Measurements from ENCODE around the gene TPRG1L. TPM values are rescaled to one million over a fixed set of nuclear protein-coding genes. Genes with fewer than 3 reads are reported as not detected.
A peak's percentile ranks its signal among the peaks of the same experiment; 100 is the strongest.

Gene TPRG1L
- total and polyA plus RNA-seq, 5 donors, result 35.8 to 51.4 (median 46.6) TPM

- no peak for ATAC-seq
- DNase-seq, result peak; percentile 9 to 52 (median 47)
Observed at GRCh38 chr1:3678361-3679097, 53.7 kb downstream of the TPRG1L start.

GRCh38 chr1:3679098-3679555, 54.3 kb downstream of the TPRG1L start:
- no peaks in the 10 kb centered on the region for H3K4me1 ChIP-seq (ENCODE audit: control insufficient read depth, insufficient read depth, low read length)
- DNase-seq, result peak; percentile 11 to 54 (median 35)
- intact Hi-C loops (cut with DNase I), result no loop called here
- H3K27me3 ChIP-seq (ENCODE audit: control insufficient read depth, insufficient read depth), result no peaks in the 10 kb centered on the region
- no peaks in the 10 kb centered on the region for H3K9me3 ChIP-seq (ENCODE audit: control insufficient read depth, low read length)
- WGBS, result 58% methylated on average over 18 of the region's 18 CpGs
- no peak for ATAC-seq
- no peak overlapping the region for H3K4me3 ChIP-seq (ENCODE audit: low read length)
- no peak overlapping the region for H3K27ac ChIP-seq (ENCODE audit: low read length)

More at GRCh38 chr1:3678361-3679097, 53.7 kb downstream of the TPRG1L start:
- H3K27ac ChIP-seq (ENCODE audit: low read length), result no peak overlapping the region
- H3K9me3 ChIP-seq (ENCODE audit: control insufficient read depth, low read length), result no peaks in the 10 kb centered on the region
- intact Hi-C loops (cut with DNase I), result no loop called here
- H3K27me3 ChIP-seq (ENCODE audit: control insufficient read depth, insufficient read depth), result no peaks in the 10 kb centered on the region
- H3K4me1 ChIP-seq (ENCODE audit: control insufficient read depth, insufficient read depth, low read length), result no peaks in the 10 kb centered on the region
- WGBS, result 65% methylated on average over 21 of the region's 21 CpGs
- H3K4me3 ChIP-seq (ENCODE audit: low read length), result no peak overlapping the region

Other genes starting within 250 kb of the TPRG1L start
- 1 to 10 TPM in 3 of 4 donors, under 1 TPM in 1; 0.28 to 2.5 (median 1.8) TPM for gene ARHGEF16, start 170.3 kb upstream of the TPRG1L start, total RNA-seq
- gene ARHGEF16, start 170.3 kb upstream of the TPRG1L start, polyA plus RNA-seq, result 1.4 TPM
- gene MEGF6, start 13.5 kb upstream of the TPRG1L start, total RNA-seq, result 10 to 100 TPM in 3 of 4 donors, 1 to 10 TPM in 1; 7.0 to 18.7 (median 13.9) TPM
- gene MEGF6, start 13.5 kb upstream of the TPRG1L start, polyA plus RNA-seq, result 7.2 TPM
- gene WRAP73, start 25.1 kb downstream of the TPRG1L start, total RNA-seq, result 10 to 100 TPM in 3 of 4 donors, 1 to 10 TPM in 1; 8.7 to 13.9 (median 12.2) TPM
- 12.9 TPM for gene WRAP73, start 25.1 kb downstream of the TPRG1L start, polyA plus RNA-seq
- gene TP73, start 27.5 kb downstream of the TPRG1L start, total RNA-seq, result under 1 TPM in 1 of 4 donors, not detected in 3; 0.18 TPM
- 0.07 TPM for gene TP73, start 27.5 kb downstream of the TPRG1L start, polyA plus RNA-seq
- under 1 TPM in 2 of 4 donors, not detected in 2; 0.09 to 0.14 TPM for gene CCDC27, start 127.4 kb downstream of the TPRG1L start, total RNA-seq
- not detected for gene CCDC27, start 127.4 kb downstream of the TPRG1L start, polyA plus RNA-seq
- 100 to 1,000 TPM in 2 of 4 donors, 10 to 100 TPM in 2; 44.2 to 120 (median 95.0) TPM for gene SMIM1, start 147.7 kb downstream of the TPRG1L start, total RNA-seq
- gene SMIM1, start 147.7 kb downstream of the TPRG1L start, polyA plus RNA-seq, result 243 TPM
- 10 to 100 TPM; 46.8 to 60.3 (median 54.2) TPM for gene LRRC47, start 171.5 kb downstream of the TPRG1L start, total RNA-seq
- gene LRRC47, start 171.5 kb downstream of the TPRG1L start, polyA plus RNA-seq, result 23.3 TPM
- gene CEP104, start 232.2 kb downstream of the TPRG1L start, total RNA-seq, result 10 to 100 TPM; 33.2 to 41.2 (median 35.0) TPM
- gene CEP104, start 232.2 kb downstream of the TPRG1L start, polyA plus RNA-seq, result 8.7 TPM
- 1 to 10 TPM; 2.9 to 6.1 (median 4.5) TPM for gene DFFB, start 232.5 kb downstream of the TPRG1L start, total RNA-seq
- gene DFFB, start 232.5 kb downstream of the TPRG1L start, polyA plus RNA-seq, result 2.6 TPM